SK-N-SH (cell line): Measurements from ENCODE around the gene TAGLN2.

ENCODE experiments used
- GABPA ChIP-seq: IDR thresholded peaks from 2 replicates; pipeline ENCODE4 v1.4.0; 2012; ENCODE audit warnings: low read depth, mild to moderate bottlenecking
- POLR2AphosphoS5 ChIP-seq: IDR thresholded peaks from 2 replicates; pipeline ENCODE4 v1.6.1; 2012; ENCODE audit warnings: low read depth, low read length
- TF ChIP-seq, protein P1 (sequence below): fragments of 200-600 bp; sonication (generic); IDR thresholded peaks from 2 replicates; pipeline ENCODE4 v1.6.1; 2017; ENCODE audit warnings: antibody characterized with exemption, mild to moderate bottlenecking, moderate library complexity
- TF ChIP-seq, protein P2 (sequence below): IDR thresholded peaks from 2 replicates; pipeline ENCODE4 v1.4.0; 2012; ENCODE audit warnings: low read depth

GRCh38 chr1:159962176-159962575, 36.9 kb upstream of the TAGLN2 start:
- TF ChIP-seq POLR2AphosphoS5 = no peak
- no peak for TF ChIP-seq GABPA
- TF ChIP-seq, protein P1, sequence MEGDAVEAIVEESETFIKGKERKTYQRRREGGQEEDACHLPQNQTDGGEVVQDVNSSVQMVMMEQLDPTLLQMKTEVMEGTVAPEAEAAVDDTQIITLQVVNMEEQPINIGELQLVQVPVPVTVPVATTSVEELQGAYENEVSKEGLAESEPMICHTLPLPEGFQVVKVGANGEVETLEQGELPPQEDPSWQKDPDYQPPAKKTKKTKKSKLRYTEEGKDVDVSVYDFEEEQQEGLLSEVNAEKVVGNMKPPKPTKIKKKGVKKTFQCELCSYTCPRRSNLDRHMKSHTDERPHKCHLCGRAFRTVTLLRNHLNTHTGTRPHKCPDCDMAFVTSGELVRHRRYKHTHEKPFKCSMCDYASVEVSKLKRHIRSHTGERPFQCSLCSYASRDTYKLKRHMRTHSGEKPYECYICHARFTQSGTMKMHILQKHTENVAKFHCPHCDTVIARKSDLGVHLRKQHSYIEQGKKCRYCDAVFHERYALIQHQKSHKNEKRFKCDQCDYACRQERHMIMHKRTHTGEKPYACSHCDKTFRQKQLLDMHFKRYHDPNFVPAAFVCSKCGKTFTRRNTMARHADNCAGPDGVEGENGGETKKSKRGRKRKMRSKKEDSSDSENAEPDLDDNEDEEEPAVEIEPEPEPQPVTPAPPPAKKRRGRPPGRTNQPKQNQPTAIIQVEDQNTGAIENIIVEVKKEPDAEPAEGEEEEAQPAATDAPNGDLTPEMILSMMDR = no peak
- TF ChIP-seq, protein P2, sequence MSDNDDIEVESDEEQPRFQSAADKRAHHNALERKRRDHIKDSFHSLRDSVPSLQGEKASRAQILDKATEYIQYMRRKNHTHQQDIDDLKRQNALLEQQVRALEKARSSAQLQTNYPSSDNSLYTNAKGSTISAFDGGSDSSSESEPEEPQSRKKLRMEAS = no peak
